SK-N-SH (cell line): ENCODE data around the gene PRKCB. TPM values are rescaled to one million over a fixed set of nuclear protein-coding genes. Genes with fewer than 3 reads are reported as not detected.

Experiments
- CTCF ChIA-PET: fragments of 300-600, 350-600 bp; formaldehyde crosslinking; extraction: SDS; loops from one replicate; lab custom pipeline; 2021; lab: Yijun Ruan, JAX
- POLR2A ChIA-PET: fragments of 350-600 bp; sonication (Branson Sonifier 250); formaldehyde crosslinking; extraction: SDS; loops from one replicate; lab custom pipeline; 2020; ENCODE audit warnings: antibody characterized with exemption, inconsistent platforms; lab: Yijun Ruan, JAX
- DNase-seq: peaks from one replicate; pipeline ENCODE4 v3.0.0; 2012
- H2AFZ ChIP-seq: fragments of 200-600 bp; sonication (generic); 2 replicates; pipeline ENCODE4 v1.8.1; 2016; ENCODE audit warnings: antibody characterized with exemption, mild to moderate bottlenecking, low read depth
- H3F3A ChIP-seq: fragments of 200-600 bp; sonication (generic); replicated peaks from 2 replicates; pipeline ENCODE3; 2016; ENCODE audit warnings: antibody characterized with exemption, mild to moderate bottlenecking; ENCODE audit not compliant: insufficient read depth
- H3K27ac ChIP-seq, 2 experiments: fragments of 200-500 bp in 1 of 2; fragments of 200-600 bp in 1 of 2; sonication (Bioruptor generic) in 1 of 2; sonication (generic), shearing (Covaris generic) in 1 of 2; 2 replicates each; pipeline versions ENCODE4 v1.5.1 to v1.6.1; 2014 to 2016; ENCODE audit warnings: low read depth in 2 of 2, inconsistent platforms in 1 of 2, low read length in 1 of 2, mild to moderate bottlenecking in 1 of 2, mixed read lengths in 1 of 2
- H3K27me3 ChIP-seq: fragments of 200-600 bp; sonication (generic), shearing (Covaris generic); 2 replicates; pipeline ENCODE4 v1.6.1; 2016; ENCODE audit warnings: mixed run types; ENCODE audit not compliant: insufficient read depth
- H3K36me3 ChIP-seq, 2 experiments: fragments of 200-500 bp in 1 of 2; fragments of 200-600 bp in 1 of 2; sonication (Bioruptor generic) in 1 of 2; sonication (generic) in 1 of 2; replicated peaks in 1 of 2; 2 replicates each; pipeline versions ENCODE3 to v1.5.1; 2014 to 2016; ENCODE audit warnings: low read length in 1 of 2, mild to moderate bottlenecking in 1 of 2; ENCODE audit not compliant: insufficient read depth in 2 of 2, control insufficient read depth in 1 of 2
- H3K4me1 ChIP-seq, 2 experiments: fragments of 200-500 bp in 1 of 2; fragments of 200-600 bp in 1 of 2; sonication (Bioruptor generic) in 1 of 2; sonication (generic), shearing (Covaris generic) in 1 of 2; 2 replicates each; pipeline versions ENCODE4 v1.5.1 to v1.6.1; 2014 to 2016; ENCODE audit warnings: low read depth in 1 of 2, low read length in 1 of 2, mixed run types in 1 of 2; ENCODE audit not compliant: insufficient read depth in 2 of 2, control insufficient read depth in 1 of 2
- H3K4me2 ChIP-seq: fragments of 200-600 bp; sonication (generic), shearing (Covaris generic); 2 replicates; pipeline ENCODE4 v1.6.1; 2017; ENCODE audit warnings: mixed run types
- H3K4me3 ChIP-seq, 2 experiments: fragments of 200-500 bp in 1 of 2; fragments of 200-600 bp in 1 of 2; sonication (Bioruptor generic) in 1 of 2; sonication (generic), shearing (Covaris generic) in 1 of 2; 2 replicates each; pipeline versions ENCODE4 v1.5.1 to v1.8.1; 2014 to 2016; ENCODE audit warnings: low read depth in 2 of 2, inconsistent platforms in 1 of 2, low read length in 1 of 2, mild to moderate bottlenecking in 1 of 2, mixed read lengths in 1 of 2, moderate library complexity in 1 of 2
- H3K79me2 ChIP-seq: fragments of 200-600 bp; sonication (generic); 2 replicates; pipeline ENCODE4 v1.8.1; 2017; ENCODE audit warnings: mild to moderate bottlenecking; ENCODE audit not compliant: insufficient read depth
- H3K9ac ChIP-seq: fragments of 200-600 bp; sonication (generic); 2 replicates; pipeline ENCODE4 v1.6.1; 2017; ENCODE audit warnings: mixed run types
- H3K9me2 ChIP-seq: fragments of 200-600 bp; sonication (generic); 2 replicates; pipeline ENCODE4 v1.6.1; 2017; ENCODE audit warnings: mixed run types
- H3K9me3 ChIP-seq: fragments of 200-600 bp; sonication (generic); 2 replicates; pipeline ENCODE4 v1.6.1; 2017; ENCODE audit warnings: mixed run types, mild to moderate bottlenecking, moderate library complexity
- H4K20me1 ChIP-seq: fragments of 200-600 bp; sonication (generic); 2 replicates; pipeline ENCODE4 v1.6.1; 2017; ENCODE audit warnings: mild to moderate bottlenecking, mixed run types; ENCODE audit not compliant: insufficient read depth
- CHD2 ChIP-seq: fragments of 150-350 bp; IDR thresholded peaks from 2 replicates; pipeline ENCODE4 v1.6.1; 2018; ENCODE audit warnings: low read length; ENCODE audit not compliant: partially characterized antibody
- EP300 ChIP-seq, 2 experiments: IDR thresholded peaks; 2 replicates each; pipeline versions ENCODE4 v1.4.0 to v1.6.1; 2012; ENCODE audit warnings: borderline replicate concordance in 1 of 2, low read depth in 1 of 2, low read length in 1 of 2
- FOSL2 ChIP-seq: IDR thresholded peaks from 2 replicates; pipeline ENCODE4 v1.4.0; 2012; ENCODE audit warnings: low read depth, mild to moderate bottlenecking, moderate library complexity, borderline replicate concordance
- GABPA ChIP-seq: IDR thresholded peaks from 2 replicates; pipeline ENCODE4 v1.4.0; 2012; ENCODE audit warnings: low read depth, mild to moderate bottlenecking
- GATA2 ChIP-seq: sonication (generic); formaldehyde crosslinking; IDR thresholded peaks from 2 replicates; pipeline ENCODE4 v1.5.0; 2020; ENCODE audit warnings: mild to moderate bottlenecking, missing genetic modification reagents
- MEF2A ChIP-seq: IDR thresholded peaks from 2 replicates; pipeline ENCODE4 v1.4.0; 2012; ENCODE audit warnings: low read depth, borderline replicate concordance
- MXI1 ChIP-seq: IDR thresholded peaks from 2 replicates; pipeline ENCODE4 v1.6.1; 2012; ENCODE audit warnings: mild to moderate bottlenecking, low read depth, low read length, improper control_type of control experiment
- NFIC ChIP-seq: IDR thresholded peaks from 2 replicates; pipeline ENCODE4 v1.4.0; 2012; ENCODE audit warnings: borderline replicate concordance
- POLR2AphosphoS5 ChIP-seq: IDR thresholded peaks from 2 replicates; pipeline ENCODE4 v1.6.1; 2012; ENCODE audit warnings: low read depth, low read length
- RCOR1 ChIP-seq: fragments of 150-350 bp; IDR thresholded peaks from 2 replicates; pipeline ENCODE4 v1.6.1; 2017; ENCODE audit warnings: antibody characterized with exemption, low read length
- SMC3 ChIP-seq: IDR thresholded peaks from 2 replicates; pipeline ENCODE4 v1.6.1; 2012; ENCODE audit warnings: low read depth, low read length, improper control_type of control experiment
- TAF1 ChIP-seq: IDR thresholded peaks from 2 replicates; pipeline ENCODE4 v1.6.1; 2012; ENCODE audit warnings: low read depth, mild to moderate bottlenecking, low read length, moderate library complexity, borderline replicate concordance
- TCF12 ChIP-seq: IDR thresholded peaks from 2 replicates; pipeline ENCODE4 v1.4.0; 2012
- TEAD4 ChIP-seq: IDR thresholded peaks from 2 replicates; pipeline ENCODE4 v1.4.0; 2012; ENCODE audit warnings: mild to moderate bottlenecking, borderline replicate concordance; ENCODE audit not compliant: insufficient read depth
- USF1 ChIP-seq: IDR thresholded peaks from 2 replicates; pipeline ENCODE4 v1.4.0; 2012; ENCODE audit warnings: low read depth, borderline replicate concordance
- ZBTB33 ChIP-seq: IDR thresholded peaks from 2 replicates; pipeline ENCODE4 v1.4.0; 2012; ENCODE audit warnings: low read depth, borderline replicate concordance
- WGBS: methylation state at CpG from one replicate; pipeline ENCODE4 v1.1.6; 2017; ENCODE audit warnings: low lambda C conversion rate; 5-methylcytosine and 5-hydroxymethylcytosine counted together
- polyA plus RNA-seq, 3 experiments: library from polyadenylated mRNA; depleted of rRNA; stranded (reverse); fragments of >200 nt; gene quantifications; 2 replicates each; pipeline ENCODE4 v1.2.3, GENCODE V29; 2012
- TF ChIP-seq, protein P1 (sequence below): fragments of 200-600 bp; sonication (generic); IDR thresholded peaks from 2 replicates; pipeline ENCODE4 v1.6.1; 2017; ENCODE audit warnings: antibody characterized with exemption, mild to moderate bottlenecking, moderate library complexity
- TF ChIP-seq, protein P2 (sequence below): fragments of 150-350 bp; IDR thresholded peaks from 2 replicates; pipeline ENCODE4 v1.6.1; 2016; ENCODE audit warnings: mild to moderate bottlenecking, low read depth, low read length

PRKCB gene
- polyA plus RNA-seq, 1 of the 3 experiments (the other 2 are of a cell fraction) = 0.12 TPM

GRCh38 chr16:24140730-24141129 is 304.9 kb downstream of the PRKCB start:
- ChIA-PET POLR2A (no interaction called here), CTCF (no interaction called here)
- Histone ChIP-seq H3F3A (no peaks in the 10 kb centered on the region), H3K9ac (no peak overlapping the region), H3K9me3 (no peaks in the 10 kb centered on the region), H2AFZ (no peak overlapping the region), H3K36me3 (no peaks in the 10 kb centered on the region), H3K79me2 (no peaks in the 10 kb centered on the region), H3K4me3 (no peak overlapping the region), H3K27ac (no peak overlapping the region), H3K4me2 (no peak overlapping the region), H3K4me1 (no peaks in the 10 kb centered on the region), H3K9me2 (no peaks in the 10 kb centered on the region), H4K20me1 (no peaks in the 10 kb centered on the region), H3K27me3 (no peaks in the 10 kb centered on the region)
- WGBS = 19% methylated on average over 2 of the region's 2 CpGs
- no peak for TF ChIP-seq GATA2 (CRISPR knock-in tag)
- no peak for TF ChIP-seq EP300 (IDR thresholded peaks at IDR 0.05; ENCODE audit: borderline replicate concordance in 1 of 2, low read depth in 1 of 2, low read length in 1 of 2)
- no peak for TF ChIP-seq TCF12
- TF ChIP-seq, protein P1, sequence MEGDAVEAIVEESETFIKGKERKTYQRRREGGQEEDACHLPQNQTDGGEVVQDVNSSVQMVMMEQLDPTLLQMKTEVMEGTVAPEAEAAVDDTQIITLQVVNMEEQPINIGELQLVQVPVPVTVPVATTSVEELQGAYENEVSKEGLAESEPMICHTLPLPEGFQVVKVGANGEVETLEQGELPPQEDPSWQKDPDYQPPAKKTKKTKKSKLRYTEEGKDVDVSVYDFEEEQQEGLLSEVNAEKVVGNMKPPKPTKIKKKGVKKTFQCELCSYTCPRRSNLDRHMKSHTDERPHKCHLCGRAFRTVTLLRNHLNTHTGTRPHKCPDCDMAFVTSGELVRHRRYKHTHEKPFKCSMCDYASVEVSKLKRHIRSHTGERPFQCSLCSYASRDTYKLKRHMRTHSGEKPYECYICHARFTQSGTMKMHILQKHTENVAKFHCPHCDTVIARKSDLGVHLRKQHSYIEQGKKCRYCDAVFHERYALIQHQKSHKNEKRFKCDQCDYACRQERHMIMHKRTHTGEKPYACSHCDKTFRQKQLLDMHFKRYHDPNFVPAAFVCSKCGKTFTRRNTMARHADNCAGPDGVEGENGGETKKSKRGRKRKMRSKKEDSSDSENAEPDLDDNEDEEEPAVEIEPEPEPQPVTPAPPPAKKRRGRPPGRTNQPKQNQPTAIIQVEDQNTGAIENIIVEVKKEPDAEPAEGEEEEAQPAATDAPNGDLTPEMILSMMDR = no peak
- no peak for TF ChIP-seq MEF2A
- TF ChIP-seq USF1 = no peak
- no peak for TF ChIP-seq CHD2
- no peak for DNase-seq

- H3K9ac ChIP-seq = no peak overlapping the region
- no peaks in the 10 kb centered on the region for H3K9me3 ChIP-seq
- H2AFZ ChIP-seq = no peak overlapping the region
- H3K4me3 ChIP-seq = no peak overlapping the region
- DNase-seq = no peak
- TF ChIP-seq TEAD4 (no peak), NFIC (no peak), RCOR1 (no peak), SMC3 (no peak), TCF12 (no peak), FOSL2 (no peak), ZBTB33 (no peak), MXI1 (no peak), POLR2AphosphoS5 (no peak), GABPA (no peak), MEF2A (no peak), TAF1 (no peak)
- TF ChIP-seq, protein P2, sequence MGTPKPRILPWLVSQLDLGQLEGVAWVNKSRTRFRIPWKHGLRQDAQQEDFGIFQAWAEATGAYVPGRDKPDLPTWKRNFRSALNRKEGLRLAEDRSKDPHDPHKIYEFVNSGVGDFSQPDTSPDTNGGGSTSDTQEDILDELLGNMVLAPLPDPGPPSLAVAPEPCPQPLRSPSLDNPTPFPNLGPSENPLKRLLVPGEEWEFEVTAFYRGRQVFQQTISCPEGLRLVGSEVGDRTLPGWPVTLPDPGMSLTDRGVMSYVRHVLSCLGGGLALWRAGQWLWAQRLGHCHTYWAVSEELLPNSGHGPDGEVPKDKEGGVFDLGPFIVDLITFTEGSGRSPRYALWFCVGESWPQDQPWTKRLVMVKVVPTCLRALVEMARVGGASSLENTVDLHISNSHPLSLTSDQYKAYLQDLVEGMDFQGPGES = no peak
- TF ChIP-seq, protein P1 = no peak
- no peaks in the 10 kb centered on the region for H3K27me3 ChIP-seq
- no peaks in the 10 kb centered on the region for H3K36me3 ChIP-seq
- no peak overlapping the region for H3K27ac ChIP-seq
- no peaks in the 10 kb centered on the region for H3K79me2 ChIP-seq
- ChIA-PET CTCF (no interaction called here), POLR2A (no interaction called here)
- H3K9me2 ChIP-seq = no peaks in the 10 kb centered on the region
- no peaks in the 10 kb centered on the region for H3K4me1 ChIP-seq
- H3F3A ChIP-seq = no peaks in the 10 kb centered on the region
- H3K4me2 ChIP-seq = no peak overlapping the region
- WGBS = 13% methylated on average over 5 of the region's 5 CpGs
- H4K20me1 ChIP-seq = no peaks in the 10 kb centered on the region
Measured at GRCh38 chr16:24141466-24141865, 305.7 kb downstream of the PRKCB start.
